ENCODE measurements around the gene C16orf78.

- TF ChIP-seq POLR2A (IDR thresholded peaks at IDR 0.05) = no peak
- TF ChIP-seq EP300 (IDR thresholded peaks at IDR 0.05) = no peak
- TF ChIP-seq POLR2AphosphoS5 (IDR thresholded peaks at IDR 0.05) = no peak
- TF ChIP-seq CTCF (IDR thresholded peaks at IDR 0.05) = no peak
These were observed 51.4 kb downstream of the C16orf78 start for GRCh38 chr16:49424961-49425360.

Data from gastroesophageal sphincter (tissue), 3 donors.